GM19043 (cell line): ENCODE measurements around the gene UBFD1.
"Not testable (repeated sequence)": the region's sequence is repeated elsewhere in the genome, so short reads cannot be mapped to it uniquely, and the experiment has no call there.

Source experiments
- ATAC-seq: cut with Tn5 transposase; IDR thresholded peaks from one replicate; pipeline ENCODE4 v1.9.1; 2021; ENCODE audit warnings: low read depth; ENCODE audit not compliant: unreplicated experiment

UBFD1 gene

GRCh38 chr16:23524886-23525285 lies 32.6 kb upstream of the UBFD1 start:
- no peak for ATAC-seq

- no peak for ATAC-seq
Observed at GRCh38 chr16:23527961-23528643, 29.4 kb upstream of the UBFD1 start.

DNA sequence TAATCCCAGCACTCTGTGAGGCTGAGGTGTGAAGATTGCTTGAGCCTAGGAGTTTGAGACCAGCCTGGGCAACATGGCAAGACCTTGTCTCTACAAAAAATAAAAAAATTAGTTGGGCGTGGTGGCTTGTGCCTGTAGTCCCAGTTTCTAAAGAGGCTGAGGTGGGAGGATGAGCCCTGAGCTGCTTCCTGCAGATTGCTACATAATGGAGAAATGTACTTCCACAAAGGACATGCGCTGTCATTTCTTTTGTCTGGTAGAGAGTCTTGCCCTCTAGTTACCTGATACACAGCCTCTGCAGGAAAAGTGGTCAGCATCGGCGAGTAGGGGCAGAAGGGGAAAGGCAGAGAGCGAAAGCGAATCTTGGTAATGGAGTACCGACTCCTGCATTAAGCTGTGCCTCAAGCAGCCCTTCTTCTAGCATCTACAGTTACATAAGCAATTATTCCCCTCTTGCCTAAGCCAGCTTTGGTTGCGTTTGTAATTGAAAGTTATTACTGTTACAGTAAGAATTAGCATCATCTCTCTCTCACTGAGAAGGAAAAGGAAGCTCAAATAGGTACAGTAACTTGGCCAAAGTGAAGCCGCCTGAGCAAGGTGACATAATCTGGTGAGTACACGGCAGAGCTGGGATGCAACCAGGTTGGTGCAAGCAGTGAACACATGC lies 28.8 kb upstream of the UBFD1 start:
- no peak for ATAC-seq

- ATAC-seq: no peak
Observed at GRCh38 chr16:23530062-23530461, 27.5 kb upstream of the UBFD1 start.

- ATAC-seq: no peak
Observed at GRCh38 chr16:23532448-23532847, 25.1 kb upstream of the UBFD1 start.

GRCh38 chr16:23534868-23535860 lies 22.4 kb upstream of the UBFD1 start:
- no peak for ATAC-seq

GRCh38 chr16:23535901-23536300 lies 21.6 kb upstream of the UBFD1 start:
- ATAC-seq: no peak

DNA sequence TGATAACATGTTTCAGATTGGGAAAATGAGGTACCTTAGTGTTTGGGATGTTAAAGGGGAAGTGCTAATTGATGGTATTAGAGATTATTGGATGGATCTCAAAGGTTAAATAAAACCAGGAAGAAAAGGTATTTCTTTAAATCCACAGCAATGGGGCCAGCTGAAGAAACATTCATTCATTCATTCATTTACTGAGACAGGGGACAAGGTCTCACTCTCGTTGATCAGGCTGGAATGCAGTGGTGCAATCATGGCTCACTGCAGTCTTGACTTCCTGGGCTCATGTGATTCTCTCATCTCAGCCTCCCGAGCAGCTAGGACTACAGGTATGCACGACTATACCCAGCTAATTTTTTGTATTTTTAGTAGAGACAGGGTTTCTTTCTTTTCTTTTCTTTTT lies 20.1 kb upstream of the UBFD1 start:
- no peak for ATAC-seq

GRCh38 chr16:23538919-23539278 lies 18.6 kb upstream of the UBFD1 start:
- ATAC-seq: no peak

GRCh38 chr16:23539984-23540816 lies 17.3 kb upstream of the UBFD1 start:
- ATAC-seq: no peak

- ATAC-seq: not testable (repeated sequence)
Observed at GRCh38 chr16:23540817-23541178, 16.7 kb upstream of the UBFD1 start.

DNA sequence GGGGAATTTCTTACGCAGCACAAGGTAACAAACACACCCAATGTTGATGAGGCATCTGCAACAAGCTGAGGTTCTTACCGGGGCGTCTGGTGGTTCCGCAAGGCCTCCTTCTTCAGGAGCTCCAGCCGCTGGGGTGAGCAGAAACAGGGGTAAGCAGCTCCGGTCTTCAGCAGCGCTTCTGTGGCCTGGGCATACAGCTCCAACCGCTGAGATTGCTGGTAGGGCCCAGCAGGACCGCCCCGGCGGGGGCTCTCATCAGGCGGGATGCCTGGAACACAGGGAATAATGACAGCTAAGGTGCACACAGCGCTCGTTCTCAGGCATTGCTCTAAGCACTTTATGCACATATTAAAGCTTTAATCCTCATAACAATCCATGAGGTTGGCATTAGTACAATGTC lies 13.1 kb upstream of the UBFD1 start:
- ATAC-seq: no peak

GRCh38 chr16:23549938-23550337 lies 7.6 kb upstream of the UBFD1 start:
- ATAC-seq: no peak

- no peak for ATAC-seq
Observed at GRCh38 chr16:23552161-23552560, 5.4 kb upstream of the UBFD1 start.

DNA sequence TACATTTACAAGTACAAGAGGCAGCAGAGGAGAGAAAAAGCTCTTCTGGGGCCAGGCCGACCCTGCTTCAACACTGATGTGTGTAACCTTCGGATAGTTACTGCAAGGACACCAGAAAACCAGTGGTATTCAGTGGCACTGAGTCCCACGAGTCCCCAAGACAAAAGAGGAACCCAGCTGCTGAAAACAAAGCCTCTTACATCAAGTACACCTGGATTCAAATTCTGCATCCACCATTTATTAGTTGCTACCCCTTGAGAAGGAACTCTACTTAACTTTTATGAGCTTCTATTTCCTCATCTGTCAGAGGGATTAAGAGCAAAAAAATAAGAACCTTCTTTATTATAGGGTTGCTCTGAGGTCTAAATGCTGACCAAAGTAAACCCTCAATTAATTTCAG lies 3.0 kb upstream of the UBFD1 start:
- no peak for ATAC-seq

GRCh38 chr16:23557779-23558702 lies 514 bp downstream of the UBFD1 start:
- ATAC-seq: no peak

DNA sequence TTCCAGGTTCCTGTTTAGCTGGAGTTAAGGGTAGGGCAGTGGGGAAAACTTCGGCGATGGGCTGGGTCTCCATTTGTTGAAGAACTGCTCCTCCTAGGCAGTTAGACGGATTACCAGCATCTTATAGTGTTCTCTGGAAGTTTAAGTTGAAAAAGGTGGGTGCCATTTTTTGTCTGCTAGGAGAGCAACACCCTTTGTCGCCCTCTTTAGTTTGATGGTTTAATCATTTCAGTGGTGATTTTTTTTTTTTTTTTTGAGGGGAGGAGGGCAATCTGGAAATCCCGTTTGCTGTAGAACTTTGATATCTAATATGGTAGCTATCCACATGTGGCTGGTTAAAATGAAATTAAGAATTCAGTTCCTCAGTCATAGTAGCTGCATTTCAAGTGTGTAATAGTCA lies 4.1 kb downstream of the UBFD1 start:
- no peak for ATAC-seq

GRCh38 chr16:23562505-23562904 lies 5.0 kb downstream of the UBFD1 start:
- ATAC-seq: no peak

- no peak for ATAC-seq
Observed at GRCh38 chr16:23563186-23563585, 5.7 kb downstream of the UBFD1 start.
